ENCODE results near the gene MYOF.
"Not testable (repeated sequence)": the region's sequence is repeated elsewhere in the genome, so short reads cannot be mapped to it uniquely, and the experiment has no call there.

The MYOF gene

GRCh38 chr10:93434991-93435491 lies 47.1 kb downstream of the MYOF start:
- no peak for DNase-seq (ENCODE audit: low read depth)
- TF ChIP-seq CTCF (IDR thresholded peaks at IDR 0.05; ENCODE audit: low read depth, low read length, missing control alignments), result no peak
- H3K4me3 ChIP-seq (ENCODE audit: low read depth, low read length), result no peak overlapping the region

GRCh38 chr10:93431361-93431760 lies 50.8 kb downstream of the MYOF start:
- TF ChIP-seq CTCF (IDR thresholded peaks at IDR 0.05; ENCODE audit: low read depth, low read length, missing control alignments), result no peak
- no peak overlapping the region for H3K4me3 ChIP-seq (ENCODE audit: low read depth, low read length)
- no peak for DNase-seq (ENCODE audit: low read depth)

- no peak for DNase-seq (ENCODE audit: low read depth)
- no peak for TF ChIP-seq CTCF (IDR thresholded peaks at IDR 0.05; ENCODE audit: low read depth, low read length, missing control alignments)
These were observed 56.3 kb downstream of the MYOF start for GRCh38 chr10:93425861-93426260.

DNA sequence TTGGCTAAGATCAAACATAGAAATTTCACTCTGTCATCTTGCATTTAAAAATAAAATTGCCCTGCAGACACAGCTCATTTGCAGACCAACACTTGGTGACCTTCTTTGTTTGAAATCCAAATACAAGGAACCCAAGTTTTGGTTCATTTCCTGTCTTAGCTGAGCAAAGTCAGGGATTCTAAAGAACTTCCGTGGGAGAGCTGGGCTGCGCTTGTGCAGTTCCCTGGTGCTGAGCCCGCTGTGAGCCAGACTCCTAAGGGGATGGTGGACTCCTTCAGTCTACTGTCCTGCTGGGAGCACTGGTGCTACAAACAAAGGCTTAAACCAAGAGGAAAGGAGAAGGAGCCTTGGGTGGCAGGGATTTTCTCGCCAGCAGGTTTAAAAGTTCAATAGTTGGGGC lies 60.0 kb downstream of the MYOF start:
- no peak for DNase-seq (ENCODE audit: low read depth)
- no peak for TF ChIP-seq CTCF (IDR thresholded peaks at IDR 0.05; ENCODE audit: low read depth, low read length, missing control alignments)
- no peak overlapping the region for H3K4me3 ChIP-seq (ENCODE audit: low read depth, low read length)

More at GRCh38 chr10:93425861-93426260, 56.3 kb downstream of the MYOF start:
- H3K4me3 ChIP-seq (ENCODE audit: low read depth, low read length), result no peak overlapping the region

DNA sequence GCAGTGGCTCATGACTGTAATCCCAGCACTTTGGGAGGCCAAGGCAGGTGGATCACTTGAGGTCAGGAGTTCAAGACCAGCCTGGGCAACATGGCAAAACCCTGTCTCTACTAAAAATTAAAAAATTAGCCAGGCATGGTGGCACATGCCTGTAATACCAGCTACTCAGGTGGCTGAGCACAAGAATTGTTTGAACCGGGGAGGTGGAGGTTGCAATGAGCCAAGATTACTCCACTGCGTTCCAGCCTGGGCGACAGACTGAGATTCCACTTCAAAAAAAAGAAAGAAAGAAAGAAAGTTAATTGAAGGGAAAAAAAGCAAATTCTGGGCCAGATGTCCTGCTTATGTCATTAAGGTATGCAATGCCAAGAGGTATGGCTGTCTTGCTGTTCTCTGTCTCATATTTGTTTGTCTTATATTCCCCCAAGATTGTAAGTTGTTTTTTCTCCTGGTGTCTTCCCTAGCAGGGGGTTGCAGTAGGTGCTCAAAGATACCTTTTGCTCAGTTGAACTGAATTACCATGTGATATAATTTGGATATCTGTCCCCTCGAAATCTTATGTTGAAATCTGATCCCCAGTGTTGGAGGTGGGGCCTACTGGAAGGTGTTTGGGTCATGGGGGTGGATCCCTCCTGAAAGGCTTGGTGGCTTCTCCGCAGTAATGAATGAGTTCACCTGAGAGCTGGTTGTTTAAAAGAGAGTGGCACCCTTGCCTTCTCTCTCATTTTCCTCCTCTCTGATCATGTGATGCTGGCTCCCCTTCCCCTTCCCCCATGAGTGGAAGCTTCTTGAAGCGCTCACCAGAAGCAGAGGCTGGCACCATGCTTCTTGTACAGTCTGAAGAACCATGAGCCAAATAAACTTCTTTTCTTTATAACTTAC lies 60.9 kb downstream of the MYOF start:
- no peak for DNase-seq (ENCODE audit: low read depth)
- H3K4me3 ChIP-seq (ENCODE audit: low read depth, low read length), result no peak overlapping the region
- TF ChIP-seq CTCF (IDR thresholded peaks at IDR 0.05; ENCODE audit: low read depth, low read length, missing control alignments), result no peak

GRCh38 chr10:93420091-93420490 lies 62.0 kb downstream of the MYOF start:
- DNase-seq (ENCODE audit: low read depth), result no peak
- TF ChIP-seq CTCF (IDR thresholded peaks at IDR 0.05; ENCODE audit: low read depth, low read length, missing control alignments), result no peak

DNA sequence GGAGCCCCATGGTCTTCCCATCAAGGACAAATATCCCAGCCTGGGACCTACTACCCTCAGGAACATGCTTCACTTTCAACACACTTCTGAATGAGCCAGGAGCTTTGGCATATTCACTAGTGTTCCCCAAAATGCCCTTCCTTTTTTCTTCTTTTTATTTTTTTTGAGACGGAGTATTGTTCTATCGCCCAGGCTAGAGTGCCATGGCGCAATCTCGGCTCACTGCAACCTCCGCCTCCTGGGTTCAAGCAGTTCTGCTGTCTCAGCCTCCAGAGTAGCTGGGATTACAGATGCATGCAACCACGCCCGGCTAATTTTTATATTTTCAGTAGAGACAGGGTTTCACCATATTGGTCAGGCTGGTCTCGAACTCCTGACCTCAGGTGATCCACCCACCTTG lies 63.1 kb downstream of the MYOF start:
- not testable (repeated sequence) for DNase-seq (ENCODE audit: low read depth); H3K4me3 ChIP-seq (ENCODE audit: low read depth, low read length)

More at GRCh38 chr10:93420091-93420490, 62.0 kb downstream of the MYOF start:
- no peak overlapping the region for H3K4me3 ChIP-seq (ENCODE audit: low read depth, low read length)
